NCI-H774 (cell line): ENCODE results near the gene MPV17L2.

Experiments used
- DNase-seq: peaks from one replicate; lab custom pipeline; 2025; lab: John Stamatoyannopoulos, UW

The MPV17L2 gene

DNA sequence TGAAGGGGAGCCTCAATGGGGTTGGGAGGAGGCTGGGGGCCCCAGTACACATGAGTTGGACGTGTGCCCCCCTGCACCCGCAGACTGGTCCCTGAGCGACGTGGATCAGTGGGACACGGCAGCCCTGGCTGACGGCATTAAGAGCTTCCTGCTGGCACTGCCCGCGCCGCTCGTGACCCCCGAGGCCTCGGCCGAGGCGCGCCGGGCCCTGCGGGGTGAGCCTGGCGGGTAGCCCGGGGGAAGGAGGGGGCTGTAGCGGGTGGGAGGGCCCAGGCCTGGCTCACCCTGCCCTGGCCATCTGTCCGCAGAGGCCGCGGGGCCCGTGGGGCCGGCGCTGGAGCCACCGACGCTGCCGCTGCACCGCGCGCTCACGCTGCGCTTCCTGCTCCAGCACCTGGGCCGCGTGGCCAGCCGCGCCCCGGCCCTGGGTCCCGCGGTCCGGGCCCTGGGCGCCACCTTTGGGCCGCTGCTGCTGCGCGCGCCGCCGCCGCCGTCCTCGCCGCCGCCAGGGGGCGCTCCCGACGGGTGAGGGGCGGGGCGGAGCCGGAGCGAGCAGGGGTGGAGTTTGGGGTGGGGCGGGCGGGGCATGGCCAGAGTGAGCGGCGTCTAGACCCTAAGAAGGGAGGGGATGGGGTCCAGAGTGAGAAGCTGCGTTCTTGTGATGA, 31.9 kb upstream of the MPV17L2 start:
- DNase-seq, result peak; percentile 53

GRCh38 chr19:18161636-18162002, 31.4 kb upstream of the MPV17L2 start:
- DNase-seq, result no peak

GRCh38 chr19:18164072-18164471, 28.9 kb upstream of the MPV17L2 start:
- DNase-seq, result no peak

GRCh38 chr19:18165794-18166544, 27.0 kb upstream of the MPV17L2 start:
- DNase-seq, result no peak

DNA sequence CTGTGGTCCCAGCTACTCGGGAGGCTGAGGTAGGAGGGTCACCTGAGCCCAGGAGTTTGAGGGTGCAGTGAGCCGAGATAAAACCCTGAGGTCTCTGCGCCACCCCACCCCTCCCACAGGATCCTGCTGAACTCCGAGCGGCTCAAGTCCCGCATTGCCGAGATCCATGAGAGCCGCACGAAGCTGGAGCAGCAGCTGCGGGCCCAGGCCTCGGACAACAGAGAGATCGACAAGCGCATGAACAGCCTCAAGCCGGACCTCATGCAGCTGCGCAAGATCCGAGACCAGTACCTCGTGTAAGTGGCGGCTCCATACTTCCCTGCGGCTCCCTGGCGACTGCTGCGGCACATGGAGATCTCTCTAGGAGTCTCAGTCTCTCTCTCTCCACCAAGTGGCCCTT, 26.0 kb upstream of the MPV17L2 start:
- DNase-seq, result no peak

DNA sequence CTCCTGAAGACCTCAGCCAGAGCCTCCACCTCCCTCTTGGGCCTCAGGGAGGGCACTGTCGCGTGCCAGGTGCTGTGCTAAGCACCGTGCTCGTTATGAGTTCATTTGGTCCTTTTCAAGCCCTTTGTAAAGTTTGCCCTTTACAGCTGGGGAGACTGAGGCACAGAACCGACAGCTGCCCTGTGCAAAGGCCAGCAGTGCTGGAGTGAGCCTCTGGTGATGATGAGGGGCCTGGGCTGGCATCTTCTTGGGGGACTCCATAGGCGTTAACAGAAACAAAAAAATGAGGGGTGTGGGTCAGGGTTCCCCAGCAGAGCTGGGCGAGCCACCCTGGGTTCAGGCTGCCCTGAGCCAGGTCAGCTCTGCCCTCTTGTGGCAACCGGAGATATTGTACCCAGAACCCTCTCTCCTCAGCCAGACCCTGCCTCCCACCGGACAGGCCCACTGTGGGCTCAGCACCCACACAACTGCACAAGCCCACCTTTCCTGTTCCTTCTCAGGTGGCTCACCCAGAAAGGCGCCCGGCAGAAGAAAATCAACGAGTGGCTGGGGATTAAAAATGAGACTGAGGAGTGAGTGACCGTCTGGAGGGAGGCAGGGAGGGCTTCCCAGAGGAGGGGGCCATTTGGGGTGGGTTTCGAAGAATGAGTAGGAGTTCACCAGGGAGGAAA, 24.9 kb upstream of the MPV17L2 start:
- DNase-seq, result no peak

DNA sequence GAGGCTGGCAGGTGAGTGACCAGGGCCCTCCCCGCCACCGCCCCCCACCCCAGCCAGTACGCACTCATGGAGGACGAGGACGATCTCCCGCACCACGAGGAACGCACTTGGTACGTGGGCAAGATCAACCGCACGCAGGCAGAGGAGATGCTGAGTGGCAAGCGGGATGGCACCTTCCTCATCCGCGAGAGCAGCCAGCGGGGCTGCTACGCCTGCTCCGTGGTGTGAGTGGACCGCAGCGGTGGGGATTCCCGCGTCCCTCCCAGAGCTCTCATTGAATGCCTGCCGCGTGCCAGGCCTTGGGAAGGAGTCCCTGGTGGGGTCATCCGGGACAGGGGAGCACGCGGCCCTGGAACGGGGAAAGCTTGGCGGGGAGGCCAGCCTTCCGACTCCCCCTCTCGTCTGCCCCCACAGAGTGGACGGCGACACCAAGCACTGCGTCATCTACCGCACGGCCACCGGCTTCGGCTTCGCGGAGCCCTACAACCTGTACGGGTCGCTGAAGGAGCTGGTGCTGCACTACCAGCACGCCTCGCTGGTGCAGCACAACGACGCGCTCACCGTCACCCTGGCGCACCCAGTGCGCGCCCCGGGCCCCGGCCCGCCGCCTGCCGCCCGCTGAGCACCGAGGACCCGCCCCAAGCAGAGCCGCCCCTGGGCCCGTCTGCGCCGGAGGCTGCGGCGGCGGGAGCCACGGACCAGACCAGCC, 24.2 kb upstream of the MPV17L2 start:
- no peak for DNase-seq

DNA sequence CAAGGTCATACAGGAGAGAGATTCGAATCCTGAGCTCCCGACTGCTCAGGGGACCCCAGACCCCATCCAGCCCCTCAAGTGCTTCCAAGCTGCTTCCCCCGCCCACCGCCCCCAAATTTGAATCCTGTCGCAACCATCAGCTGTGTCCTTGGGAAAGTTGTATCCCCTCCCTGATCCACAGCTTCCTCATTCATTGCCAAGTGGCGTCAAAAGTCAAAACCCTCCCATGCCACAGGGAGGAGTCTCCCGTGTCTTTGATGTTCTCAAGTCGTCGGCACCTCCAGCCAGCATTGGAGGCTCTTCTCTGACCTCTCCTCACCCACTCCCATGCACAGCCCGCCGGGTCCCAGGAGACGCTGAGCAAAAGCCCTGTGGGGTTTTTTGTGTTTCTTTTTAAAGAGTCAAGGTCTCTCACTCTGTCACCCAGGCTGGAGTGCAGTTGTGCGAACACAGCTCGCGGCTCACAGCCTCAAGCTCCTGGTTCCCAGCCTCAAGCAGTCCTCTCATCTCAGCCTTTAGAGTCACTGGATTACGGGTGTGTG, 22.2 kb upstream of the MPV17L2 start:
- no peak for DNase-seq

DNA sequence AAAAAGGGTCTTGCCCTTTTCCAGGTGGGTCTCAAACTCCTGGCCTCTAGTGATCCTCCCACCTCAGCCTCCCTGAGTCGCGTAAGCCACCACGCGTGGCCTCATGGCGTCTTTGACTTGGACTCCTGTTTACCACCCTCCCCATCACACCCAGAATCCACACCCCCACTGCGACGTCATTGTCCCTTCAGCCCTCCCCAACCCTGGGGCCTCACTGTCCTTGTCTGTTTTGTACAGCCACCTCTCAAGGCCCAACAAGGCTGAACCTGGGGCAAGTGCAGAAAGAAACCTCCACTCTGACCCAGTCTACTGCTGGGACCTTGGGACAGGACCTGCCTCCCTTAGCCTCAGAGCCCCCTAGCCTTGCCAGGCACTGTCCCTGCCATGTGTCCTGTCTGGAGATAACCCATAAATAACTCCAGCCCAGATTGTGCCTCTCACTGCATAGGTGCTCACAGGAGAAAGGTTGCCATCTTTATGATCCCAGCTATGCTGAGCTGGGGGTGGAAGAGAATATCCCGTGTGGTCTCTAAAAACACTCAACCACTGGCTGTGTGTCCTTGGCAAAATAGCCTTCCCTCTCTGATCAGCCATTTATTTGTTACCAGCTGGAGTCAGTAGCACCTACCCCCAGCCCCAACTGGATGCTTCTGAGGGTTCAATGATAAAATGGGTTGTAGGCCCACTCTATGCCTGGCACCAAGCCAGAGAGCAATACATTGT, 21.3 kb upstream of the MPV17L2 start:
- no peak for DNase-seq

DNA sequence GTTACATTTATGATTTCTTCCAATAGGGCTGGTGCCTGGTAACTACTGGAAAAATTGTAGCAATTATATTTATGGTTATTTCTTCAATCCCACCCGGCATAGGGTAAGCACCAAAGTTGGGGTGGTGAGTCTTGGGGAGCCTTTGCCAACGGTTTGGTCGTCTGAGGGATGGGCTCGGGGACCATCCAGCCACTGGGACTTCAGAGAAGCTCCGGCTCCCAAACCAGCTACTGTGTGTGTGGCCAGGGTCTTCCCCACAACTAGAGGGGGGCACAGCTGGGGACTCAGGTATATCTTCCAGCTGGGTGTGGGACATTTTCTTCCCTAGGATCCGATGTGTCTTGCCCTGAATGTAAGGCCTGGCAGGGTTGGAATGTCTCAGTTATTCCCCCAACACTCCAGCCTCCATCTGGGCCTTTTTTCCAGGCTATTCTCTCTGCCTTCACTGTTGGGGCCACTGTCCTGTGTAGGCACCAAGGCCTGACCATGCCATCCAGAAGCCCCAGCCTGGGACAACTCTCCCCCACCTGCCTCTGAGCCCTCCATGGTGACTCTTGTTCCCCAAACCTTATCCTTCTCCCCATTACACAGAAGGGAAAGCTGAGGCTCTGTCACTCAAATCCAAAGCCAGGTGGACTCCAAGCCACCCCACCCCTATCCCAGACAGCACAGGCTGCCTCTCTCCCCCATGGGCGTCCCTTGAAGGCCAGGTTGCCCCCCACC, 20.5 kb upstream of the MPV17L2 start:
- no peak for DNase-seq

DNA sequence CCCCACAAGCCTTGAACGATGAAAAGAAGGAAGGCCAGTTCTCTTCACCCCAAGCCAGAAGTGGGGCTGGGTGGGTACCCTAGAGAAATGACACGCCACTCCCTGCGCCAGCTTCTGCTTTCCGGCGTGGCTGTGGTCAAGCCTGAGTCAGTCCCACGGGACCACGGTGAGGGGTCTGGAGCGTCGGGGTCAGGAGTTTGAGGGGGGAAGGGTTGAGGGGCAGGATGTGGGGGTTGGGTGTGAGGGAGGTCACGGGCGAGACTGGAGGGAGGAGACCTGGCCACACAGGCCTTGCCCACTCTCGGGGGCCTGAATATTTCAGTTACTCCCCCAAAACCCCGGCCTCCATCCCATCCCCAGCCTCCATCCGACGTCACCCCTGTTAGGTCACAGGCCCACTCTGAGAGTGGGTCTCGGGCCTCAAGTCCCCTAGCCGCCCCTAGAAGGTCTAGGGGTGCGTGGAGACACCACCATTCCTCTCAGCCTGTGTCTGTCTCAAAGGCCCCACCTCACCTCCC, 19.9 kb upstream of the MPV17L2 start:
- DNase-seq, result no peak

DNA sequence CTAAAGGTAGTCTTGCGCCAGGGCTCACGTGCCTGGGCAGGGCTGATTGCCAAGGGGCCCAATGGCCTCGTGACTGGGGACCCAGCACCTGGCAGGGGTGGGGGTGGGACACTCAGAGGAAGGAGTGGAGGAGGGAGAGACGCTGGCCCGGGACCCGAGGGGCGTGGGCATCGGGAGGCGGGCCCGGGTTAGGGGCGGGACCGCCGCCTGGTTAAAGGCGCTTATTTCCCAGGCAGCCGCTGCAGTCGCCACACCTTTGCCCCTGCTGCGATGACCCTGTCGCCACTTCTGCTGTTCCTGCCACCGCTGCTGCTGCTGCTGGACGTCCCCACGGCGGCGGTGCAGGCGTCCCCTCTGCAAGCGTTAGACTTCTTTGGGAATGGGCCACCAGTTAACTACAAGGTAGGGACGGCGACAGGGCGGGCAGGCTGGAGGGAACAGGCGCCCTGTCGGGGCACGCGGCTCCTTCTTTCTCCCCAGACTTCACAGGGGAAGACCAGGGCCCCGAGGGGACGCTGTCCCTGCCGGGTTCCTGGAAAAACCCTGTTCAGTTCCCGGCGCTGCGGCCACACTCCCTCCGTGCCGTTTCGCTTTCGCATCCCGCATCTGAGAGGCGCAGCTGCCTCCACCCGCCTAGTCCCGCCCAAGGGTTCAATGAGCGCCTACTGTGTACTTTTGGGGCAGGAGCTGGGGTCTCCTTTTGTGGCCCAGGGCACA, 19.3 kb upstream of the MPV17L2 start, which contains the start of gene IFI30:
Gene IFI30 (plus strand): TSS at position 242 of the 717 bp plus-strand sequence. CDS start 29 bp downstream, at position 271.
- DNase-seq, result peak; percentile 79

GRCh38 chr19:18174983-18175382, 18.0 kb upstream of the MPV17L2 start:
- no peak for DNase-seq

DNA sequence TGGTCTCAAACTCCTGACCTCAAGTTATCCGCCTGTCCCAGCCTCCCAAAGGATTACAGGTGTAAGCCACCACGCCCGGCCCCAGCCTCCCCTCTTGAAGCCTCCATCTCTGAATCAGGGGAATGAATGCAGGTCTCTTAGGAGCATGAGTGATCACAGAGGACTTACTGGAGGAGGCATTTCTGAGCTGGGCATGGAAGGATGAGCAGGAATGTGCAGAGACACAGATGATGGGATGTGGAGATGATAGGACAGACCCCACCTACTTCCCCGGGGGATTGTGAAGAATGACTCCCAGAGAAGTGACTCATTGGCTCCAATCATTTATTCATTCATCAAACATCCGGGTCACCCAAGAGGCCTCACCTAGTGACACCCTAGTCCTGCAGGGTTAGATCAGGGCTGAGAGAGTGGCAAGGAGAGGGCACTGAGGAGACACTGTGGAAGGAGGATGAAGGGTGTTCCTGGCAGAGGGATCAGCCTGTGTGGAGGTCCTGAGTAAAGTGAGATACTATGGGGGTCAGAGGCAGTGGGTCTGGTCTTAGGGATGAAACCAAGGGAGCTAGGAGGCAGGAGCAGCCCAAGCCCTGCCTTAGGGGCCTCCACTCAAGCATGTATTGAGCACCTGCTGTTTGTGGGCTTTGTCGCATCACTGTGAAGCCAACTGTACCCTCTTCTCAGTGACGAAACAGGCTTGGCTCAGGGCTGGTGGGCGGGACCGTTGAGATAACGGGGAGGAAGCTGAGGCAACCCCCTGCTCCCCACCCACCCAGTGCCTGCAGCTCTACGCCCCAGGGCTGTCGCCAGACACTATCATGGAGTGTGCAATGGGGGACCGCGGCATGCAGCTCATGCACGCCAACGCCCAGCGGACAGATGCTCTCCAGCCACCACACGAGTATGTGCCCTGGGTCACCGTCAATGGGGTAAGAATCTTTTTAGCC, 16.4 kb upstream of the MPV17L2 start:
- no peak for DNase-seq

- no peak for DNase-seq
These were observed 13.1 kb upstream of the MPV17L2 start for GRCh38 chr19:18179957-18180356.

DNA sequence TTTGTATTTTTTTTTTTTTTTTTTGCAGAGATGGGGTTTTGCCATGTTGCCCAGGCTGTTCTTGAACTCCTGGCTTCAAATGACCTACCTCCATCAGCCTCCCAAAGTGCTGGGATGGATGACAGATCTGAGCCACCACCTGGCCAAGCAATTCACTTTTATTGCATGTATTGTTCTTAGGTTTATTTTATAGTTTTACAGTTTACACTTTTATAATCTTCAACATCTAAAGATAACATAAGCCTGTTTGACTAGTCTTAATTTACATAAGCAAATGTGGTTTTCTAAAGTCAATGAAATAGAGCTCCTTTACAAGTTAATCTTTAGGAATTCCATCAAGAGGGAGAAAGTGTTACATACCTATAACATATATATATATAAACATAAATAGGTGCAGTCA, 9.5 kb upstream of the MPV17L2 start:
- DNase-seq, result no peak

GRCh38 chr19:18185538-18185937, 7.5 kb upstream of the MPV17L2 start:
- DNase-seq, result no peak

DNA sequence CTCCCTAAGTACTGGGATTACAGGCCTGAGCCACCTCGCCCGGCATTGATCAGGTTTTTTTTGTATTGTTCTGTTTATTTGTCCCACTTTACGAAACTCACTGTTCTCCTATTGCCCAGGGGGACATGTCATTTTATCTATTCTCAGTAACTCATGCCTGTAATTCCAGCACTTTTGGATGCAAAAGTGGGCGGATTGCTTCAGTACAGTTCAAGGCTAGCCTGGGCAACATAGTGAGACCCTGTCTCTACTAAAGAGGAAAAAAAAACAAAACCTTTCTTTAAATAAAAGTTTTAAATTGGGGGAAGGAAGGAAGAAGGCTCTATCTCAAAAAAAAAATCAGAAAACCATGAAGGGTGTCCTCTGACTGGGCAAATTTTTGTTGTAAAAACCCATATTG, 2.7 kb upstream of the MPV17L2 start:
- no peak for DNase-seq

- DNase-seq, result no peak
These were observed 1.4 kb upstream of the MPV17L2 start for GRCh38 chr19:18191640-18192062.
